ENCODE results near the gene GPR25. TPM values are rescaled to one million over a fixed set of nuclear protein-coding genes. Genes with fewer than 3 reads are reported as not detected.

The GPR25 gene
- total and polyA plus RNA-seq, 3 donors from 2014 or later: 0.87 TPM; not detected in 2

DNA sequence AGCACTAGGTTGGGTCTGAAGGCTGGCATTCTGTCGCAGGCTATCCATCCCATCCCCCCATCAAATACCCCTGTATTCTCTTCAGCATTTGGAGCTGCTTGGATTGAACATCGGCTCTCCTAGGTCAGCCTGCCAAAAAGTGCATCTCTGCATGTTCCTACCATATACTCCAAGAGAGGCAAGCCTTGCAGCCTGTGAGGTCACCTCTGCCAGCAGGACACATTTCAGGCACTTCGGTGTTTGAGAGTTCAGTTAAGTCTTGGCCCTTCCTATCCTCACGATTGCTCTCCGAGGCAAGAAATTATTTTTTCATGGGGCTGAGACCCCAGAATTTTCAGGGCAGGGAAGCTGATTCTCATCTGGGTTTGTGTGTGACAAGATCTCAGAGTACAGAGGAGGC, 2.6 kb downstream of the GPR25 start:
- Histone ChIP-seq H3K4me3 (no peak overlapping the region), H3K9me3 (no peaks in the 10 kb centered on the region), H3K4me1 (no peaks in the 10 kb centered on the region), H3K27me3 (no peaks in the 10 kb centered on the region), H3K36me3 (ENCODE audit: low read depth, missing control alignments) (no peaks in the 10 kb centered on the region), H3K27ac (no peak overlapping the region)
- WGBS, 2 donors: 87% methylated on average over 5 of the region's 5 CpGs
- DNase-seq: no peak
- TF ChIP-seq, protein P1, sequence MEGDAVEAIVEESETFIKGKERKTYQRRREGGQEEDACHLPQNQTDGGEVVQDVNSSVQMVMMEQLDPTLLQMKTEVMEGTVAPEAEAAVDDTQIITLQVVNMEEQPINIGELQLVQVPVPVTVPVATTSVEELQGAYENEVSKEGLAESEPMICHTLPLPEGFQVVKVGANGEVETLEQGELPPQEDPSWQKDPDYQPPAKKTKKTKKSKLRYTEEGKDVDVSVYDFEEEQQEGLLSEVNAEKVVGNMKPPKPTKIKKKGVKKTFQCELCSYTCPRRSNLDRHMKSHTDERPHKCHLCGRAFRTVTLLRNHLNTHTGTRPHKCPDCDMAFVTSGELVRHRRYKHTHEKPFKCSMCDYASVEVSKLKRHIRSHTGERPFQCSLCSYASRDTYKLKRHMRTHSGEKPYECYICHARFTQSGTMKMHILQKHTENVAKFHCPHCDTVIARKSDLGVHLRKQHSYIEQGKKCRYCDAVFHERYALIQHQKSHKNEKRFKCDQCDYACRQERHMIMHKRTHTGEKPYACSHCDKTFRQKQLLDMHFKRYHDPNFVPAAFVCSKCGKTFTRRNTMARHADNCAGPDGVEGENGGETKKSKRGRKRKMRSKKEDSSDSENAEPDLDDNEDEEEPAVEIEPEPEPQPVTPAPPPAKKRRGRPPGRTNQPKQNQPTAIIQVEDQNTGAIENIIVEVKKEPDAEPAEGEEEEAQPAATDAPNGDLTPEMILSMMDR (IDR thresholded peaks at IDR 0.05): no peak
- TF ChIP-seq POLR2A (IDR thresholded peaks at IDR 0.05): no peak
- intact Hi-C loops (cut with DNase I; ENCODE audit: low total_unique reads): no loop called here

DNA sequence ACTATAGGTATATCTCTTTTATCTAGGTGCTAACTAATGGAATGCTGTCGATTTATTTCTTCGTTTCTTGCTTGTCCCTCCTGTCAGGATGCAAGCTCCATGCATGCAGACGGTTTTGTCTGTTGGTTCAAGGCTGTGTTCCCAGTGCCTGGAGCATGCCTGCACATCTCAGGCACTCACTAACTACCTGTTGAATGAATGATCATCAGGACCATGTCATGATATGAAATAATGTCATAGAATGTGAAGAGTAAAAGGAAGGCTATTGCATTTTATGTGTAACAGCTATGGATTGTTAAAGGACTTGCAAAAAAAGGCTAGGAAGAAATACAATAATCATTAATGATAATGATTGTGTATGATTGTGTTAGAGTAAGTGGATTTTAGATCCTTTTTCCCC, 4.2 kb downstream of the GPR25 start:
- no peak for DNase-seq
- TF ChIP-seq, protein P1 (IDR thresholded peaks at IDR 0.05): no peak
- TF ChIP-seq POLR2A (IDR thresholded peaks at IDR 0.05): no peak
- no peak overlapping the region for H3K4me3 ChIP-seq
- H3K4me1 ChIP-seq: no peaks in the 10 kb centered on the region
- 79 to 81% methylated on average over 3 of the region's 3 CpGs for WGBS, 2 donors
- no peaks in the 10 kb centered on the region for H3K36me3 ChIP-seq (ENCODE audit: low read depth, missing control alignments)
- H3K27me3 ChIP-seq: no peaks in the 10 kb centered on the region
- no peak overlapping the region for H3K27ac ChIP-seq
- intact Hi-C loops (cut with DNase I; ENCODE audit: low total_unique reads): no loop called here
- H3K9me3 ChIP-seq: no peaks in the 10 kb centered on the region

DNA sequence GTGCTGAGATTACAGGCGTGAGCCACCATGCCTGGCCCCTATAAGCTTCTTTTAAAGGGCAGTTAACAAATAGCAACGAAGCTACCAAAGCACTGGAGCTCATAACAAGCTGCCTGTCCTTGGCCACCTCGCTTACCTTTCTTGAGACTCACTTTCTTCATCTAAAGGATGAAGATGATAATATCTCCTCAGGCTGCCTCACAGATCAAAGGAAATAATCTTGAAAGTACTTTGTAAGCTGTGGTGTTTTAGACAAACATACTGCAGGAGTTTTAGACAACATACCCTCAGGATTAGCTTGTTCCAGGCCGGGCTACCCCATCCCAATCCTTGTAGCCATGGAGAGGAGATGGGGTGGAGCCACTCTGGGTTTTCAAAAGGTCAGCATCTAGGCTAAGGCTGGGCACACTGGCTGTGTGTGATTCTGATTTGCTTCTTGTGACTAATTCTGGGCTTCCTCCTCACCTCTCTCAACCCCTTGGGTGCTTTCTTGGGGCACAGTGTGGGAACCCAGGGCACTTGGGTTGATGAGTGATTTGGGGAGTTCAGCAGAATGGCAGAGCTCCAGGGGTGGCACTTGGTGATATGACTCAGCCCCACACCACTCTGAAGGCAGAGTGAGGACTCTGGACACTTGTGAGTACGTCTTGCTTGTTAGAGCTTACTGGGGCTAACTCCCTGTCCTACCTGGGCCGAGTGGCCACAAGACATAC, 5.2 kb downstream of the GPR25 start:
- 86 to 95% methylated on average over 6 of the region's 6 CpGs for WGBS, 2 donors
- H3K36me3 ChIP-seq (ENCODE audit: low read depth, missing control alignments): no peaks in the 10 kb centered on the region
- no peak for DNase-seq
- intact Hi-C loops (cut with DNase I; ENCODE audit: low total_unique reads): no loop called here
- TF ChIP-seq, protein P1 (IDR thresholded peaks at IDR 0.05): no peak
- no peak for TF ChIP-seq POLR2A (IDR thresholded peaks at IDR 0.05)
- no peak overlapping the region for H3K4me3 ChIP-seq
- no peaks in the 10 kb centered on the region for H3K9me3 ChIP-seq
- H3K27me3 ChIP-seq: no peaks in the 10 kb centered on the region
- no peak overlapping the region for H3K27ac ChIP-seq
- H3K4me1 ChIP-seq: no peaks in the 10 kb centered on the region

DNA sequence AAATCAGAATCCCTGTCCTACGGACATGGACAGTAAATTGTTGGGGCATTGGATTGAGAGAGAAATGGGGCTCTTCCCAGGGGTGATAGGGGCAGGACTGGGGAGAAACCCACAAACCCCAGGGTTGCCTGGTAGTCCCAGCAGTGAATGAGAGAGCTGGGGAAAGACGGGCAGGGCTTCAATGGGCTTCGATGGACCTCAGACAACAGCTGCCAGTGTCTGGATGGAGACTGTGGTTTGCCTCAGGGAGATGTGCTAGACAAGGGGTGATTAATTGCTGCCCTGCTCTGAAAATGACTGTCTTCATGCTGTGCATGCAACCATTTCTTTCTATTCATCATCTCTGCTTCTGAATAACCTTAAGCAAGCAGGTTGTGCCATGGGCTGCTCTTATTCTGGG, 7.4 kb downstream of the GPR25 start:
- intact Hi-C loops (cut with DNase I; ENCODE audit: low total_unique reads): no loop called here
- no peak for TF ChIP-seq POLR2A (IDR thresholded peaks at IDR 0.05)
- TF ChIP-seq, protein P1 (IDR thresholded peaks at IDR 0.05): no peak
- WGBS, 2 donors: 68 to 93% methylated on average over 3 of the region's 3 CpGs
- H3K4me3 ChIP-seq: no peak overlapping the region
- DNase-seq: no peak
- H3K27me3 ChIP-seq: no peaks in the 10 kb centered on the region
- no peaks in the 10 kb centered on the region for H3K36me3 ChIP-seq (ENCODE audit: low read depth, missing control alignments)
- H3K27ac ChIP-seq: no peak overlapping the region
- H3K9me3 ChIP-seq: no peaks in the 10 kb centered on the region
- no peaks in the 10 kb centered on the region for H3K4me1 ChIP-seq

DNA sequence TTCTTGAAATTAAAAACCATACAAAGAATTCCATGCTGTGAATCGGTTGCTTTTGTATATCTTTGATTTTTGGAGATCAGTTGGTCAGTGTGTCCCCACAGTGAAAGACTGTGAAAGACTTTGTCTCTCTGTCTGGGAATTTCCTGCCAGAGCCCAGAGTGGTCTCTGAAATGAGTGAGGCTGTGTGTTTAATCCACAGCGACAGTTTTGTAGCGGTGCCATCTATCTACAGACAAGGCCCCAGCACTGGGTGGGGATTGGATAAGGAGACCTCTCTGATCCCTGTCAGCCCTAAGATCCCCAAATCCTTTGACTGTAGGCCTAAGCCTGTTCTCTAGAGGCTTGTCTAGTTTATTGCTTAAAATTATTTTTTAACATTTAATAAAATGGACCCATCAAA, 10.3 kb downstream of the GPR25 start:
- no peaks in the 10 kb centered on the region for H3K27me3 ChIP-seq
- 86 to 93% methylated on average over 3 of the region's 3 CpGs for WGBS, 2 donors
- TF ChIP-seq, protein P1 (IDR thresholded peaks at IDR 0.05): no peak
- TF ChIP-seq POLR2A (IDR thresholded peaks at IDR 0.05): no peak
- H3K27ac ChIP-seq: no peak overlapping the region
- no peak for DNase-seq
- no peaks in the 10 kb centered on the region for H3K4me1 ChIP-seq
- H3K36me3 ChIP-seq (ENCODE audit: low read depth, missing control alignments): no peaks in the 10 kb centered on the region
- intact Hi-C loops (cut with DNase I; ENCODE audit: low total_unique reads): no loop called here
- H3K4me3 ChIP-seq: no peak overlapping the region
- no peaks in the 10 kb centered on the region for H3K9me3 ChIP-seq

Data from testis (tissue), 3 donors.